SKM-1 (cell line): ENCODE data around the gene SPINK5.
"Not testable (repeated sequence)": the region's sequence is repeated elsewhere in the genome, so short reads cannot be mapped to it uniquely, and the experiment has no call there.

Experiments used
- DNase-seq: peaks from one replicate; lab custom pipeline; 2025; ENCODE audit not compliant: unreplicated experiment; lab: John Stamatoyannopoulos, UW

SPINK5 gene

GRCh38 chr5:148063861-148064260 is at the start of gene SPINK5:
Gene SPINK5 (plus strand): TSS chr5:148063980. CDS start chr5:148064045, 65 bp downstream.
- DNase-seq = no peak

DNA sequence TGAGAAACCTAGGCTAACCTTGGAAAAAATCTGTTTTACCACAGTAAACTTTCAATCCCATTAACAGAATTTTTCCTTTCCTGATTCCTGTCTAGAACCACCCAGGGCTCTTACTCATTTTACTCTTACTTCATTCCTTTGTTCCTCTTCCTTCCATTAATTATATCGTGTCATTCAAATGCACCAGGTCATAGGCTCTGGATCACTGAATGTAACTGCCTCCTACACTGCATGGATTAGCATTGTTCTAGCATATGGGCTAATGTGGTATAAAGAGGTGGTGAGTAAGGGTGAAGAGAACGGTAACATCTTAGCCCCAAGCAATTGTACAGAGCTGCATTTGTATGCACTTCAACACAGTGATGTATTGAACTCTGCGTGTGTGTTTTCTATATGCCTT is 49.5 kb upstream of the SPINK5 start:
- no peak for DNase-seq

DNA sequence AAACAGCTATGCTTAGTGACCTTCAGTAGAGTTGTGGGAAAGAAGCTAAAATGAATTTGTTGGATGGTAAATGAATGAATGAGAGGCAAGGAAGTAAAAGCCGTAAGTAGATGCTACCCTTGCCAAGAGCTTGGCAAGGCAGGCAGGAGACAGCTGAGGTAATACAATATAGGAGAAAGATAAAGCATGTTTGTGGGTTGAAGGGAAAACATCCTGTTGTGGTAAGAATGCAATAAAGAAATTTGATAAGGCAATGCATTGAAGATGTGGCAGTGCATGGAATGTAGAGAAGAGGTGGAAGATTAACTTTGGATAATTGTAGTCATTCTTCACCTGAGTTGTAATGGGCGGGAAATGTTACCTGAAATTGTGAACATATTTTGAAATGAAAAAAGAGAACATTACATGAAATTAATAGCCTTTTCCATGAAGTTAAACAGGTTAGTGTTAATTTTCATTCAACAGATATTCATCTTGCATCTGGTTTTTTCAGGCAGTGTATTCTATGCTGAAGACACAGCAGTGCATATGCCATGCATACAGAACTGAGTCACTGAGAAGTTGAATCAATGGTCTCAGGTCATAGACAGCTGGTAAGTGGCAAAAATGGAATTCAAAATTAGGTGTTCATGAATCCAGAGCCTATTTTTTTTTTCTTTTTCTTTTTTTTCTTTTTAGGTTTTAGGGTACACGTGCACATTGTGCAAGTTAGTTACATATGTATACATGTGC is 43.4 kb upstream of the SPINK5 start:
- DNase-seq = no peak

GRCh38 chr5:148027505-148027904 is 36.3 kb upstream of the SPINK5 start:
- DNase-seq = no peak

DNA sequence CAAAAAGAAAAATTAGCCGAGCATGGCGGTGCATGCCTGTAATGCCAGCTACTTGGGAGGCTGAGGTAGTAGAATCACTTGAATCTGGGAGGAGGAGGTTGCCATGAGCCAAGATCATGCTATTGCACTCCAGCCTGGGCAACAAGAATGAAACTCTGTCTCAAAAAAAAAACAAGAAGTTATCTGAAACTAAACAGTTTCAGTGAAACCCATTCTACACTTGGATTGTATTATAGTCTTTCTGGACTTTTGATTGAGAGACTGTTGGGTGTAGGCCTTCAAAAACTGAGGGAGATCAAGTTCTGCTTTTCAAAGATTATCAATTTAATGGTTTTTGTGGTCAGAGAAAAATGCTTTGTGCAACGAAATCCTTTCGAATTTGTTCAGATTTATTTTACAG is 34.6 kb upstream of the SPINK5 start:
- no peak for DNase-seq

DNA sequence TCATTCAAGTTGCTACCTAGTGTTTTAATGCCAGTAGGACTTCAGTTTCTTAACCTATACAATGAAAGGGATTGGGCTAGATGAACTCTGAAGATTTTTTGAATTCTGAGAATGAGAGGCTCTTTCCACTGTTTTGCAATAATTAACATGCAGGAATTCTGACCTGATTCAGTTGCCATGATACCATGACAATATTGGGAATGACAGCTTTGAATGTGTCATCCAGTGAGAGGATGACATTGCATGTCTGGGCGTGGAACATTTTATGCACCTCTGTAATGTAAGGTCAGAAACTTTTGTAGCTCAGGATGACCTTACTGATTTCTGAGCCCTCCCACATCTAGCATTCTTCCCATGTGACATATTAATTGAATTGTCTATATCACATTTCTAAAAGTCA is 30.6 kb upstream of the SPINK5 start:
- DNase-seq = no peak

DNA sequence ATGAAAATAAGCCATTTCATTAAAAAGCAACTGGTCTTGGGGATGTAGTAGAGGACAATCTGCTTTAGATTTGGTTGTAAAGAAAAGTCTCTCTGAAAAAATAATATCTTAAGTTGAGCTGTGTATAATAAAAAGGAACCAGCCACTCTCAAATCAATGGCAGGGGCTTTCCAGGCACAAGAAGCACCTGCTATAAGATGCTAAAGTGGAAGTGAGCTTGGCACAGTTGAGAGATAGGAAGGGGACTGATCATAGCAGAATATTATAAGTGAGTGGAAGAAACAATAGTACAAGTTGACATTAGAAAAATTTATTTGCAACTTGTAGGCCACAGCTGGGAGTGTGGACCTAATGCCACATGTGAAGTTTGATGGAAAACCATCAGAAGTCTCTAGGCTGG is 28.1 kb upstream of the SPINK5 start:
- no peak for DNase-seq

GRCh38 chr5:148042881-148043280 is 20.9 kb upstream of the SPINK5 start:
- no peak for DNase-seq

GRCh38 chr5:148043705-148044104 is 20.1 kb upstream of the SPINK5 start:
- no peak for DNase-seq

GRCh38 chr5:148055160-148055559 is 8.6 kb upstream of the SPINK5 start:
- not testable (repeated sequence) for DNase-seq

GRCh38 chr5:148060309-148060708 is 3.5 kb upstream of the SPINK5 start:
- DNase-seq = no peak

GRCh38 chr5:148060881-148061280 is 2.9 kb upstream of the SPINK5 start:
- no peak for DNase-seq

GRCh38 chr5:148070621-148071020 is 6.8 kb downstream of the SPINK5 start:
- no peak for DNase-seq

DNA sequence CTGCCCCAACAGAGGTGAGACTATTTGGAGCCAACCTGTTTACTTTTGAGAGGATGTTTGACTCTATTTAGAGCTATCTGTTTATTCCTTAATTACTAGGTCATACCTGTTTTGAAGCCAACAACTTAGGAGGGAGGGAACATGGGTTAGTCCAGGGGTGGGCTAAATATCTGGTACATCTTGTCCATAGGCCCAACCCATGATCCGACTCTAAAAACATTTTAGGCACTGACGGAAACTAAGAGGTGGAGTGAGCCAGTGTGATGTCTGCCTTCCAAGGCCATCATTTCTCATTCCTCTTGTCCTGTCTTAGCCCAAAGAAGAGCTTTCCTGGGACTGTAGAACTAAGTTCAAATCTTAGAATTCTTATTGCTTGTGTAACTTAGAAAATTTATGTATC is 8.4 kb downstream of the SPINK5 start:
- DNase-seq = no peak

DNA sequence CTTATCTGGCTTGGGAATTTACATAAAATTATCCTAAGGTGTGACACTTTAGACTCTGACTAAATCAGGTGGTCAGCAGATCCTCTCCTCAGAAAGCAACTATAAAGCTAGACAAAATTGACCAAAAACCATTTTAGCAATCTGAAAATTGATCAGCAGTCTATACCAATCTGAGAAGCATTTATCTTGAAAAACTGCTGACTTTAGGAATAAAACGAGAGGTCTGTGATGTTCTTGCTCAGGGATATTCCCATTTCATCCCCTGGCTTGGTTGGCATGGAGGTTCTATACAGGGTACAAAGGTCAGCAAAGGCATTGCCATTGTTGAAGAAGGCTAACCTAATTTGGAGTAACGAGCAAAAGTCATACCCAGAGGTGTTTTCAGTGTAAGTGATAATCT is 11.7 kb downstream of the SPINK5 start:
- no peak for DNase-seq

DNA sequence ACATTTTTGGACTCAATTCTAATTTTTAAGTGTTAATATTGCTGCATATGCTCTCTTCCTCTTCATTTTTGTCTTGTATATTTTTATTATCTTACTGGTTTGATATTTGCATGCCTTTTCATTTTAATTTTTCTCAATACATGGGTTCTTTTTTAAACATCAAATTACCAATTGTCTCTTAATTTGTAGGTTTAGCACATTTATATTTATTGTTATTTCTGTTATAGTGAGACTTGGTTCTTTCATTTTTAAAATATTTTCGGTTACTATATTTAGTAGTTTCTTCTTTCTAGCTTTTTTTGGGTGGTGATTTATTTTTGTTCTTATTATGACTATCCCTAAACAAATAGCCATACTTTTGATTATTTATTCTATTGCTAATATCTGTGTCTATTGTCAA is 19.4 kb downstream of the SPINK5 start:
- no peak for DNase-seq

GRCh38 chr5:148084269-148084668 is 20.5 kb downstream of the SPINK5 start:
- DNase-seq = no peak

DNA sequence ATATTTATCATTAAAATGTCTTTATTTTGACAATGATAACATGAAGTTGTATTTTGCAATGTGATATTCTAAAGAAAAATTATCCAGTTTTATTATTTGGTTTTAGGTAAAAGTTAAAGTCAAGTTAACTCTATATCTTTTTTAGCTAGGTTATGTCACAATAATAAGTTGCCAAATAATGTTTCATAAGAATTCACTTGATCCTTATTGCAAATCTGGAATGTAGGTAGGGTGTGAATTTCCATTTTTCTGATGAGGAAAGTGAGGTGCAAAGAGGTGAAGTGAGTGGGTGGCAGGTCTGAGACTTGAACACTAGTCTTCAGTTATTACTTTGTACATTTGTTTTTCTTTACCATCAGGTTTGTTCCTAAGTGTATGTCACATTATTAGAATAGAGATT is 21.5 kb downstream of the SPINK5 start:
- no peak for DNase-seq

GRCh38 chr5:148085977-148086705 is 22.4 kb downstream of the SPINK5 start:
- DNase-seq = no peak

DNA sequence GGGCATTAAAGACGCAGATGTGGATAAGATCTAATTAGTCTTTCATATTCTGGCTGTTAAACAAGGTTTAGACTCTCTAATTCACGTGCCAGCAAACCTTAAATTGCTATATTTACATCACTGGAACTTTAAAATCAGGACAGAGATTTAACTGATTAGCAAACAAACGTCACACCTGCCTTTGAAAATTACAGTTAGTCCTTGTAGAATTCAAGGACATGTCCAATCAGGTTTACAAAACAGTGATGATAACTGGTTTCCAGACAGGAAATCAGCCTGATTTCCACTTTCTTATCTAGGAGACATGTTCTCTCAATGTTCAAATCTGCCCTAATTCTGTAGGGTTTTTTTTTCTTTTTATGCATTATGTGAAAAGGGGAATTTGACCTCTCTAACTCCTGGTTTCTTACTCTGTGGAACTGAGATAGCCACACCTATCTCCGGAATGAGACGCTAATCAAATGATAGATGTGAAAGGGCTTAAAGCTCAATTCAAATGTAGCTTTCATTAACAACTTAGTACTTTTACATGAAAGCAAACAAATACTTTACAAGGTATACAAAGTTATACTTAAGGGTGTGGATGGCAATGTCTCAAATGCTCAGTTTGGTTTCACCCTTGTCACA is 26.5 kb downstream of the SPINK5 start:
- DNase-seq = no peak

GRCh38 chr5:148090773-148091250 is 27.0 kb downstream of the SPINK5 start:
- no peak for DNase-seq
